CD4-positive, CD25-positive, alpha-beta regulatory T cell (primary cell): ENCODE measurements around the gene RAB3C. TPM values are rescaled to one million over a fixed set of nuclear protein-coding genes. Genes with fewer than 3 reads are reported as not detected.
"Not testable (repeated sequence)": the region's sequence is repeated elsewhere in the genome, so short reads cannot be mapped to it uniquely, and the experiment has no call there.

ENCODE experiments used
- ATAC-seq, 2 donors: fragments of 150-1000 bp; cut with Tn5 transposase; one replicate each; pipeline ENCODE4 v1.10.0; 2021; ENCODE audit warnings: low read depth in 2 of 2, moderate number of reproducible peaks in 2 of 2, moderate library complexity in 1 of 2
- DNase-seq, 3 donors: peaks; one replicate each; pipeline versions ENCODE4 v3.0.0 to v3.0.0-alpha.2; 2012 to 2022; ENCODE audit warnings: mixed read lengths in 1 of 3
- H3K27ac ChIP-seq: one replicate; pipeline ENCODE4 v1.7.0; 2013; ENCODE audit warnings: mild to moderate bottlenecking, low read length; ENCODE audit not compliant: insufficient read depth, poor library complexity, severe bottlenecking
- H3K27me3 ChIP-seq: one replicate; pipeline ENCODE4 v1.7.0; 2013; ENCODE audit warnings: low read length; ENCODE audit not compliant: control insufficient read depth, insufficient read depth
- H3K36me3 ChIP-seq: one replicate; pipeline ENCODE4 v1.7.0; 2013; ENCODE audit warnings: mild to moderate bottlenecking, low read length, moderate library complexity; ENCODE audit not compliant: control insufficient read depth, insufficient read depth
- H3K4me1 ChIP-seq: 2 replicates; pipeline ENCODE4 v1.7.0; 2013; ENCODE audit warnings: mild to moderate bottlenecking, low read length; ENCODE audit not compliant: insufficient read depth, control insufficient read depth, poor library complexity, severe bottlenecking
- H3K4me3 ChIP-seq: one replicate; pipeline ENCODE4 v1.7.0; 2013; ENCODE audit warnings: low read depth, mild to moderate bottlenecking, low read length, moderate library complexity
- H3K9me3 ChIP-seq, 2 experiments: 1 replicate in 1 of 2; 2 replicates in 1 of 2; pipeline ENCODE4 v1.7.0; 2013; ENCODE audit warnings: low read length in 2 of 2, mild to moderate bottlenecking in 1 of 2, moderate library complexity in 1 of 2; ENCODE audit not compliant: control insufficient read depth in 2 of 2
- H3K27ac Mint-ChIP-seq, 3 donors: one replicate each; pipeline ENCODE4 v1.8.0; 2020 to 2022; ENCODE audit warnings: mild to moderate bottlenecking in 3 of 3, mixed read lengths in 3 of 3, moderate library complexity in 2 of 3
- H3K27me3 Mint-ChIP-seq: one replicate; pipeline ENCODE4 v1.8.0; 2022; ENCODE audit warnings: mild to moderate bottlenecking, mixed read lengths
- H3K36me3 Mint-ChIP-seq: one replicate; pipeline ENCODE4 v1.8.0; 2020; ENCODE audit warnings: mixed read lengths
- H3K4me1 Mint-ChIP-seq, 4 donors: one replicate each; pipeline ENCODE4 v1.8.0; 2020 to 2022; ENCODE audit warnings: mixed read lengths in 4 of 4, mild to moderate bottlenecking in 1 of 4
- H3K4me3 Mint-ChIP-seq, 4 donors: one replicate each; pipeline ENCODE4 v1.8.0; 2020 to 2022; ENCODE audit warnings: mild to moderate bottlenecking in 4 of 4, mixed read lengths in 4 of 4, moderate library complexity in 3 of 4
- H3K9me3 Mint-ChIP-seq, 7 donors: one replicate each; pipeline ENCODE4 v1.8.0; 2020 to 2022; ENCODE audit warnings: mixed read lengths in 7 of 7, mild to moderate bottlenecking in 3 of 7, moderate library complexity in 2 of 7
- polyA plus RNA-seq, 4 donors: library from polyadenylated mRNA; unstranded; fragments of 300-500 nt; fragmentation: Illumina TruSeq; gene quantifications; one replicate each; pipeline ENCODE4 v1.2.3, GENCODE V29; 2021
- total RNA-seq: library from RNA; stranded (reverse); gene quantifications from one replicate; pipeline ENCODE4 v1.2.3, GENCODE V29; 2022

Gene RAB3C
- total and polyA plus RNA-seq, 5 donors from 2014 or later = not detected

DNA sequence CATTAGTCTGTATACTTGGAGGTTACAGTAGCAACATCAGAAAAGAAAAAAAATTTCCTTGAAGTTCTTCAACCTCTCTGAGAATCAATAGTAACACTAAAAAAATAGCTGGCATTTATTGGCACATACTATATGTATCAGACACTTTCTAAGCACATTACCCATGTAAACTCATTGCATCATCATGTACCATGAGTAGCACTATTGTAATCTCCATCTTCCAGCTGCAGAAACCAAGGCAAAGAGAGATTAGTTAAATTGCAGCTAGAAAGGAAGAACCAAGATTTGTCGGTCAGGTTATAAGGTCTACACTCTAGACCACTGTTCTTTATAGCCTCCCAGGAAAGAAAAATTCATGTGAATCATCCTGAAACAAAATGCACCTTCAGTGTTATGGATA is 31.4 kb upstream of the RAB3C start:
- Mint-ChIP-seq H3K27me3 (no peaks in the 10 kb centered on the region), H3K9me3 (peaks cover 0 to 6% (median 1%) of the 10 kb centered on the region in 7 donors), H3K4me1 (no peaks in the 10 kb centered on the region), H3K27ac (no peak overlapping the region), H3K36me3 (no peaks in the 10 kb centered on the region), H3K4me3 (no peak overlapping the region)
- H3K9me3 ChIP-seq = no peaks in the 10 kb centered on the region
- H3K27ac ChIP-seq = no peak overlapping the region
- no peaks in the 10 kb centered on the region for H3K27me3 ChIP-seq
- ATAC-seq (no peak), DNase-seq (no peak)
- no peaks in the 10 kb centered on the region for H3K36me3 ChIP-seq
- no peaks in the 10 kb centered on the region for H3K4me1 ChIP-seq
- no peak overlapping the region for H3K4me3 ChIP-seq

DNA sequence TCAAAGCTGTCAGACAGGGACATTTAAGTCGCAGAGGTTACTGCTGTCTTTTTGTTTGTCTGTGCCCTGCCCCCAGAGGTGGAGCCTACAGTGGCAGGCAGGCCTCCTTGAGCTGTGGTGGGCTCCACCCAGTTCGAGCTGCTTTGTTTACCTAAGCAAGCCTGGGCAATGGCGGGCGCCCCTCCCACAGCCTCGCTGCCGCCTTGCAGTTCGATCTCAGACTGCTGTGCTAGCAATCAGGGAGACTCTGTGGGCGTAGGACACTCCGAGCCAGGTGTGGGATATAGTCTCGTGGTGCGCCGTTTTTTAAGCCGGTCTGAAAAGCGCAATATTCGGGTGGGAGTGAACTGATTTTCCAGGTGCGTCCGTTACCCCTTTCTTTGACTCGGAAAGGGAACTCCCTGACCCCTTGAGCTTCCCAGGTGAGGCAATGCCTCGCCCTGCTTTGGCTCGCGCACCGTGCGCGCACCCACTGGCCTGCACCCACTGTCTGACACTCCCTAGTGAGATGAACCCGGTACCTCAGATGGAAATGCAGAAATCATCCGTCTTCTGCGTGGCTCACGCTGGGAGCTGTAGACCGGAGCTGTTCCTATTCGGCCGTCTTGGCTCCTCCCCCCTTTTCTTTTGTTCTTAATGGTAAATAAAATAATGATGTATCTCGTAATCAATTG is 25.1 kb upstream of the RAB3C start:
- H3K27ac Mint-ChIP-seq, H3K36me3 ChIP-seq, H3K27me3 Mint-ChIP-seq, H3K36me3 Mint-ChIP-seq, H3K9me3 Mint-ChIP-seq, H3K4me1 Mint-ChIP-seq, H3K27ac ChIP-seq, H3K4me3 ChIP-seq, DNase-seq, H3K27me3 ChIP-seq, H3K4me1 ChIP-seq, H3K4me3 Mint-ChIP-seq, ATAC-seq, H3K9me3 ChIP-seq: not testable (repeated sequence)

DNA sequence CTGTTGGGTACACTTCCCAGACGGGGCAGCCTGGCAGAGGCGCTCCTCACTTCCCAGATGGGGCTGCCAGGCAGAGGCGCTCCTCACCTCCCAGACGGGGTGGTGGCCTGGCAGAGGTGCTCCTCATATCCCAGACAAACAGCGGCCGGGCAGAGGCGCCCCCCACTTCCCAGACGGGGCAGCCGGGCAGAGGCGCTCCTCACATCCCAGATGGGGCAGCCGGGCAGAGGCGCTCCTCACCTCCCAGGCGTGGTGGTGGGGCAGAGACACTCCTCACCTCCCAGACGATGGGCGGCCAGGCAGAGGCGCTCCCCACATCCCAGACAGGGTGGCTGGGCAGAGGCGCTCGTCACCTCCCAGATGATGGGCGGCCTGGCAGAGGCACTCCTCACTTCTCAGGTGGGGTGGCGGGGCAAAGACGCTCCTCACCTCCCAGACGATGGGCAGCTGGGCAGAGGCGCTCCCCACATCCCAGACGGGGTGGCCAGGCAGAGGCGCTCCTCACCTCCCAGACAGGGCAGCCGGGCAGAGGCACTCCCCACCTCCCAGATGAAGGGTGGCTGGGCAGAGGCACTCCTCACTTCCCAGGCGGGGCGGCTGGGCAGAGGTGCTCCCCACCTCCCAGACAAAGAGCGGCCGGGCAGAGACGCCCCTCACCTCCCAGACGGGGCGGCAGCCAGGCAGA is 19.7 kb upstream of the RAB3C start:
- H3K4me1 ChIP-seq, H3K27me3 ChIP-seq, H3K4me3 ChIP-seq, H3K27ac ChIP-seq, H3K27ac Mint-ChIP-seq, H3K36me3 Mint-ChIP-seq, ATAC-seq, H3K9me3 ChIP-seq, H3K9me3 Mint-ChIP-seq, H3K36me3 ChIP-seq, DNase-seq, H3K4me1 Mint-ChIP-seq, H3K27me3 Mint-ChIP-seq, H3K4me3 Mint-ChIP-seq: not testable (repeated sequence)

DNA sequence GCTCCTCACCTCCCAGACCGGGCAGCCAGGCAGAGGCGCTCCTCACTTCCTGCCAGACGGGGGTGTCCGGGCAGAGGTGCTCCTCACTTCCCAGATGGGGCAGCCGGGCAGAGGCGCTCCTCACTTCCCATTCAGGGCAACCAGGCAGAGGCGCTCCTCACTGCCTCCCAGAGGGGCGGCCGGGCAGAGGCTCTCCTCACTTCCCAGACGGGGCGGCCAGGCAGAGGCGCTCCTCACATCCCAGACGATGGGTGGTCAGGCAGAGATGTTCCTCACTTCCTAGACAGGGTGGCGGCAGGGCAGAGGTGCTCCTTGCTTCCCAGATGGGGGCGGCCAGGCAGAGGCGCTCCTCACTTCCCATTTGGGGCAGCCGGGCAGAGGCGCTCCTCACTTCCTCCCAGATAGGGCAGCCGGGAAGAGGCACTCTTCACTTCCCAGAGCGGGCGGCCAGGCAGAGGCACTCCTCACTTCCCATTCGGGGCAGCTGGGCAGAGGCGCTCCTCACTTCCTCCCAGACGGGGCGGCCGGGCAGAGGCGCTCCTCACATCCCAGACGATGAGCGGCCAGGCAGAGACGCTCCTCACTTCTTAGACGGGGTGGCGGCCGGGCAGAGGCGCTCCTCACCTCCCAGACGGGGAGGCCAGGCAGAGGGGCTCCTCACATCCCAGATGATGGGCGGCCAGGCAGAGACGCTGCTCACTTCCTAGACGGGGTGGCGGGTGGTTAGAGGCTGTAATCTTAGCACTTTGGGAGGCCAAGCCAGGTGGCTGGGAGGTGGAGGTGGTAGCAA is 18.6 kb upstream of the RAB3C start:
- not testable (repeated sequence) for H3K27me3 ChIP-seq, H3K4me1 ChIP-seq, H3K27me3 Mint-ChIP-seq, H3K36me3 ChIP-seq, H3K27ac ChIP-seq, H3K27ac Mint-ChIP-seq, H3K4me1 Mint-ChIP-seq, H3K9me3 ChIP-seq, ATAC-seq, H3K36me3 Mint-ChIP-seq, H3K4me3 ChIP-seq, H3K4me3 Mint-ChIP-seq, DNase-seq
- peaks cover 0 to 13% (median 2%) of the 10 kb centered on the region in 7 donors for H3K9me3 Mint-ChIP-seq

DNA sequence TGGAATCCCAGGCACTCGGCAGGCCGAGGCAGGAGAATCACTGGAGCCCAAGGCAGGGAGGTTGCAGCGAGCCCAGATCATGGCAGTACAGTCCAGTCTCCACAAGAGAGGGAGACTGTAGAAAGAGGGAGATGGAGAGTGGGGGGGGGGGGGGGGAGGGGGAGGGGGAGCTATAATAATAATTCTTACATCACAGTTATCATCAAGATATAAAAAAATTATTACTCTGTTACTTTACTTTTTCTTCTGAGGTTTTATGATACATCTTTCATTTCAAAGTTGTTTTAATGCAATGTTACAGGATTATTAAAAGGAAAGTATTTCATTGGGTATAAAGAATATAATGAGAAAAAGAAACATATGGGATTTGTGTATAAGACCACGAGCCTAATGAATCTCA is 17.8 kb upstream of the RAB3C start:
- H3K9me3 Mint-ChIP-seq = peaks cover 0 to 9% (median 0%) of the 10 kb centered on the region in 7 donors
- no peaks in the 10 kb centered on the region for H3K27me3 ChIP-seq
- H3K27ac Mint-ChIP-seq = no peak overlapping the region
- no peaks in the 10 kb centered on the region for H3K36me3 Mint-ChIP-seq
- H3K9me3 ChIP-seq = no peaks in the 10 kb centered on the region
- no peaks in the 10 kb centered on the region for H3K4me1 ChIP-seq
- H3K4me3 Mint-ChIP-seq = no peak overlapping the region
- H3K4me3 ChIP-seq = no peak overlapping the region
- DNase-seq (no peak), ATAC-seq (no peak)
- H3K27me3 Mint-ChIP-seq = no peaks in the 10 kb centered on the region
- no peak overlapping the region for H3K27ac ChIP-seq
- no peaks in the 10 kb centered on the region for H3K36me3 ChIP-seq
- no peaks in the 10 kb centered on the region for H3K4me1 Mint-ChIP-seq

DNA sequence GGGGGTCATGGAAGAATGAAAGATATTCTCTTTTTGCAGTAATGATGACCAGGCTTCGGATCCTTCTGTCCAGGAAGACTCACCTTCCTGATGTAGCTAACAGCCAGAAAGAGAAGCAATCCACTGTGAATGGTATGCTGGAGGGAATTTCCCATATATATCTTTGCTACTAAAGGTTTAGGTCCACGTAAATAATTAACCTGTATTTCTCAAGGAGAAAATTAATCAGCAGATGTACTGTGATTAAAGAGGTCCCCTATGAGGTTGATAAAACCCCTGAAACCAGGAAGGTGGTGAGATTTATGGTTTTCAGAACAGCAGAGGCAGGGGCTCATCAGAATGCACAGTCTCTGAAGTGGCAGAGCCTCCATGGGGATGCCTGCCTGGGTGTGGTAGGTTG is 11.4 kb upstream of the RAB3C start:
- H3K27ac ChIP-seq = no peak overlapping the region
- H3K27me3 ChIP-seq = no peaks in the 10 kb centered on the region
- Mint-ChIP-seq H3K9me3 (peaks cover 0 to 8% (median 4%) of the 10 kb centered on the region in 7 donors), H3K4me1 (no peaks in the 10 kb centered on the region), H3K27ac (no peak overlapping the region), H3K36me3 (no peaks in the 10 kb centered on the region), H3K27me3 (no peaks in the 10 kb centered on the region), H3K4me3 (no peak overlapping the region)
- ATAC-seq (no peak), DNase-seq (no peak)
- H3K36me3 ChIP-seq = no peaks in the 10 kb centered on the region
- H3K4me1 ChIP-seq = no peaks in the 10 kb centered on the region
- no peaks in the 10 kb centered on the region for H3K9me3 ChIP-seq
- no peak overlapping the region for H3K4me3 ChIP-seq

DNA sequence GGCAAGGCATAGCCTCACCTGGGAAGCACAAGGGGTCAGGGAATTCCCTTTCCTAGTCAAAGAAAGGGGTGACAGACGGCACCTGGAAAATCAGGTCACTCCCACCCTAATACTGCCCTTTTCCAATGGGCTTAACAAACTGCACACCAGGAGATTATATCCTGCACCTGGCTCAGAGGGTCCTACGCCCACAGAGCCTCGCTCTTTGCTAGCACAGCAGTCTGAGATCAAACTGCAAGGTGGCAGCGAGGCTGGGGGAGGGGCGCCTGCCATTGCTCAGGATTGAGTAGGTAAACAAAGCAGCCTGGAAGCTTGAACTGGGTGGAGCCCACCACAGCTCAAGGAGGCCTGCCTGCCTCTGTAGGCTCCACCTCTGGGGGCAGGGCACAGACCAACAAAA is 9.9 kb upstream of the RAB3C start:
- not testable (repeated sequence) for DNase-seq, H3K27ac ChIP-seq, H3K27ac Mint-ChIP-seq, H3K9me3 ChIP-seq, ATAC-seq, H3K9me3 Mint-ChIP-seq, H3K27me3 Mint-ChIP-seq, H3K36me3 Mint-ChIP-seq, H3K36me3 ChIP-seq, H3K4me1 ChIP-seq, H3K4me1 Mint-ChIP-seq, H3K4me3 ChIP-seq, H3K27me3 ChIP-seq, H3K4me3 Mint-ChIP-seq
